ENCODE measurements around the gene TEC. TPM values are rescaled to one million over a fixed set of nuclear protein-coding genes. Genes with fewer than 3 reads are reported as not detected.
"Not testable (repeated sequence)": the region's sequence is repeated elsewhere in the genome, so short reads cannot be mapped to it uniquely, and the experiment has no call there.

TEC gene
- total and polyA plus RNA-seq, 4 experiments from 2014 or later, result 0.87 to 4.2 (median 2.3) TPM

DNA sequence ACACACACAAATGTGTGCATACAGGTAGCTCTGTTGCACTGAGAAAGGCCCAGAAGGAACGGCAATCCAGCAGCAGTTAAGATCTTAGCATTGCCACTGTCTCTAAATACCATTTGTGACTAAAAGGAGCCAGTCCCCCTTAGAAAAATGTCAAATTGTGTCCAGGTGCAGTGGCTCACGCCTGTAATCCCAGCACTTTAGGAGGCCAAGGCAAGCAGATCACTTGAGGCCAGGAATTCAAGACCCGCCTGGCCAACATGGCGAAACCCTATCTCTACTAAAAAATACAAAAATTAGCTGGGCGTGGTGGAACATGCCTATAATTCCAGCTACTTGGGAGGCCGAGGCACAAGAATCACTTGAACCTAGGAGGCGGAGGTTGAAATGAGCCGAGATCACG lies 105.1 kb downstream of the TEC start:
- H3K9me3 Mint-ChIP-seq; H3K4me1 ChIP-seq (ENCODE audit: insufficient read depth, low read length); H3K27me3 ChIP-seq (ENCODE audit: insufficient read depth, low read length); H3K4me1 Mint-ChIP-seq; H3K9me3 ChIP-seq (ENCODE audit: control insufficient read depth in 1 of 2, low read length in 2 of 2); DNase-seq; intact Hi-C loops (cut with micrococcal nuclease); H3K4me3 Mint-ChIP-seq; H3K27ac ChIP-seq (ENCODE audit: low read depth, low read length); H3K36me3 ChIP-seq (ENCODE audit: insufficient read depth, low read length); H3K27ac Mint-ChIP-seq; CTCF ChIA-PET (ENCODE audit: partially characterized antibody); POLR2A ChIA-PET (ENCODE audit: partially characterized antibody); H3K27me3 Mint-ChIP-seq; H3K4me3 ChIP-seq (ENCODE audit: low read length in 2 of 2): not testable (repeated sequence)
- peaks cover 3 to 16% of the 10 kb centered on the region in 2 donors for H3K36me3 Mint-ChIP-seq

DNA sequence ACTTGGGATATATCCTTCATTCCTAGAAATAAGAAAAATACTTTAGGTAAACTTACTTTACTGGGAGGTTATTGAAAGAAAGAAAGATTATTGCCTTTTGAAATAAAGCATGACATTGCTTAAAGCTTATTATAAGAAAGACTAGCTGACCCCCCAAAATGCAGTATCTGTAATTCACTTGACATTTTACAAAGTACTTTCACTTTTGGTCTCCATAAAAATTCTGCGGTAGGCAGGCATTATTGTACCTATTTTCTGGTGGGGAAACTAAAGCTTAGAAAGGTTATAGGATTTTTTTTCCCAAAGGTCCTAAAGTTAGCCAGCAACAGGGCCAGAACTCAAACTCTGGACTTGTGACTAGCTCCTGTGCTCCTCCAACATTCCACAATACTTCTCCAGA lies 105.9 kb downstream of the TEC start:
- Mint-ChIP-seq H3K27me3 (no peaks in the 10 kb centered on the region), H3K9me3 (no peaks in the 10 kb centered on the region), H3K36me3 (peaks cover 3 to 18% of the 10 kb centered on the region in 2 donors), H3K4me3 (no peak overlapping the region), H3K4me1 (no peaks in the 10 kb centered on the region), H3K27ac (no peak overlapping the region)
- DNase-seq, result no peak
- Histone ChIP-seq H3K9me3 (ENCODE audit: control insufficient read depth in 1 of 2, low read length in 2 of 2) (no peaks in the 10 kb centered on the region), H3K27ac (ENCODE audit: low read depth, low read length) (no peak overlapping the region), H3K36me3 (ENCODE audit: insufficient read depth, low read length) (no peaks in the 10 kb centered on the region), H3K4me3 (ENCODE audit: low read length in 2 of 2) (no peak overlapping the region), H3K27me3 (ENCODE audit: insufficient read depth, low read length) (no peaks in the 10 kb centered on the region), H3K4me1 (ENCODE audit: insufficient read depth, low read length) (no peaks in the 10 kb centered on the region)
- intact Hi-C loops (cut with micrococcal nuclease), result no loop called here
- POLR2A ChIA-PET (ENCODE audit: partially characterized antibody), result no interaction called here
- CTCF ChIA-PET (ENCODE audit: partially characterized antibody), result no interaction called here

DNA sequence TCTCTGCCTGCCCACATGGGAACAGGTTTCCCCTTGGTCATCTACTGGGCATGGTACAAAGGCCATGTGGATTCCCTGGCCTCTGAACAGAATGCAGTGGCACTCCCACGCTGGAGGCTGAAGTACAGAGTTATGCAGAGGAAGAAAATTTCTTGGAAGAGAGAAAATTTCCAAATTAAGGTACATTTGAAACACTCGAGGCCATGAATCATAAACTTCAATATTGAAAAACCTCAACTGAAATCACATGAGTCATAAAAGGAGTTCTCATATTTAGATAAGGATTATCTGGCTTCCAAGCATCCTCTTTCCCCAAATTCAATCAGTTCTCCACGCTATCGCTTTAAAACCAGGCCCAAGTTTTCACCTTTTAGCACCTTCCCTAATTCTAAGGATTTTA lies 107.5 kb downstream of the TEC start:
- H3K36me3 Mint-ChIP-seq, result peaks cover 5 to 31% of the 10 kb centered on the region in 2 donors
- Histone ChIP-seq H3K9me3 (ENCODE audit: control insufficient read depth in 1 of 2, low read length in 2 of 2) (no peaks in the 10 kb centered on the region), H3K27me3 (ENCODE audit: insufficient read depth, low read length) (no peaks in the 10 kb centered on the region), H3K27ac (ENCODE audit: low read depth, low read length) (no peak overlapping the region), H3K4me1 (ENCODE audit: insufficient read depth, low read length) (no peaks in the 10 kb centered on the region), H3K36me3 (ENCODE audit: insufficient read depth, low read length) (no peaks in the 10 kb centered on the region), H3K4me3 (ENCODE audit: low read length in 2 of 2) (no peak overlapping the region)
- H3K4me3 Mint-ChIP-seq, result no peak overlapping the region
- CTCF ChIA-PET (ENCODE audit: partially characterized antibody), result no interaction called here
- no peaks in the 10 kb centered on the region for H3K27me3 Mint-ChIP-seq
- DNase-seq, result no peak
- H3K4me1 Mint-ChIP-seq, result no peaks in the 10 kb centered on the region
- POLR2A ChIA-PET (ENCODE audit: partially characterized antibody), result no interaction called here
- H3K9me3 Mint-ChIP-seq, result peaks cover 0 to 7% (median 3%) of the 10 kb centered on the region in 8 donors
- intact Hi-C loops (cut with micrococcal nuclease), result no loop called here
- H3K27ac Mint-ChIP-seq, result no peak overlapping the region

DNA sequence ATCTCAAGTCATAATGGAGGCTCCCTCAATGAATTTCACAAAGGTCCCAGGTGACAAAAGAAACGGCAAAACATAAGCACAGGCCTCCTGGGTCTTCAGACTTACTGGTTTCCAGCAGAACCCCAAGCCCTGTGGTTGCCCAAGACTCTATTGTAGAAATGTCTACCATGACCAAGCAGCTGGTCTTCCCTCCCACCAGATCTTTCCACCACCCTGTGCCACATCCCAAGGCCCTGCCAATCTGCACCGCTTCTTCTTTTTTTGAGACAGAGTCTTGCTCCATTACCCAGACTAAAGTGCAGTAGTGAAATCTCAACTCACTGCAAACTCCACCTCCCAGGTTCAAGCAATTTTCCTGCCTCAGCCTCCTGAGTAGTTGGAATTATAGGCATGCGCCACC lies 112.4 kb downstream of the TEC start:
- POLR2A ChIA-PET (ENCODE audit: partially characterized antibody), result no interaction called here
- no peaks in the 10 kb centered on the region for H3K27me3 ChIP-seq (ENCODE audit: insufficient read depth, low read length)
- peaks cover 32 to 59% of the 10 kb centered on the region in 2 donors for H3K36me3 Mint-ChIP-seq
- H3K4me3 Mint-ChIP-seq, result no peak overlapping the region
- no peak overlapping the region for H3K27ac Mint-ChIP-seq
- CTCF ChIA-PET (ENCODE audit: partially characterized antibody), result interaction anchor here (1.2 kb wide), 1 partner anchor 16 kb away, joined by 4 read pairs; no protein-coding TSS in a partner anchor
- H3K36me3 ChIP-seq (ENCODE audit: insufficient read depth, low read length), result no peaks in the 10 kb centered on the region
- H3K4me1 ChIP-seq (ENCODE audit: insufficient read depth, low read length), result no peaks in the 10 kb centered on the region
- no peak overlapping the region for H3K27ac ChIP-seq (ENCODE audit: low read depth, low read length)
- peaks cover 0 to 13% of the 10 kb centered on the region in 2 donors for H3K9me3 ChIP-seq (ENCODE audit: control insufficient read depth in 1 of 2, low read length in 2 of 2)
- H3K9me3 Mint-ChIP-seq, result peaks cover 0 to 47% (median 38%) of the 10 kb centered on the region in 8 donors
- intact Hi-C loops (cut with micrococcal nuclease), result no loop called here
- no peak overlapping the region for H3K4me3 ChIP-seq (ENCODE audit: low read length in 2 of 2)
- H3K4me1 Mint-ChIP-seq, result no peaks in the 10 kb centered on the region
- DNase-seq, result no peak
- H3K27me3 Mint-ChIP-seq, result no peaks in the 10 kb centered on the region

DNA sequence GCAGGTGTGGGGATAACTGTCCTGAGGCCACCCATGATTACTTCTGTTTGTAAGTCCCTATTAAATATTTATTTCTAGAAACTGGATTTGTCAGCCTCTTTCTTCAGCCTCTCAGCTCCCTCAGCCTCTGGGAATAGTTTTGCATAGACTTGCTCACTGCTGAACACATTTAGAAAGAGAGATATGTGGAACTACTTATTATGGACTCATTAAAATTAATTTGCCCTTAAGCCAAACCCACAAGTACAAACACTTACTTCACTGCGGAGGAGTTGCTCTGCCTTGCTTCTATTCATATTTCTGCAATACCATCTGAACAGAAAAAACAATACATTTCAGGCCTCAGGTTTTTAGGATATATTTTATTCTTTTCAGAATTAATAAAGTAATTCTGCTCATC lies 113.2 kb downstream of the TEC start:
- no peak overlapping the region for H3K4me3 Mint-ChIP-seq
- no peaks in the 10 kb centered on the region for H3K4me1 Mint-ChIP-seq
- intact Hi-C loops (cut with micrococcal nuclease), result no loop called here
- peaks cover 0 to 47% (median 38%) of the 10 kb centered on the region in 8 donors for H3K9me3 Mint-ChIP-seq
- ChIA-PET CTCF (ENCODE audit: partially characterized antibody) (interaction anchor here (1.2 kb wide), 1 partner anchor 16 kb away, joined by 4 read pairs; no protein-coding TSS in a partner anchor), POLR2A (ENCODE audit: partially characterized antibody) (no interaction called here)
- H3K36me3 Mint-ChIP-seq, result peaks cover 32 to 59% of the 10 kb centered on the region in 2 donors
- H3K4me1 ChIP-seq (ENCODE audit: insufficient read depth, low read length), result no peaks in the 10 kb centered on the region
- no peaks in the 10 kb centered on the region for H3K36me3 ChIP-seq (ENCODE audit: insufficient read depth, low read length)
- no peaks in the 10 kb centered on the region for H3K27me3 ChIP-seq (ENCODE audit: insufficient read depth, low read length)
- no peak for DNase-seq
- H3K9me3 ChIP-seq (ENCODE audit: control insufficient read depth in 1 of 2, low read length in 2 of 2), result peaks cover 0 to 13% of the 10 kb centered on the region in 2 donors
- H3K27me3 Mint-ChIP-seq, result no peaks in the 10 kb centered on the region
- no peak overlapping the region for H3K27ac ChIP-seq (ENCODE audit: low read depth, low read length)
- no peak overlapping the region for H3K27ac Mint-ChIP-seq
- H3K4me3 ChIP-seq (ENCODE audit: low read length in 2 of 2), result no peak overlapping the region

DNA sequence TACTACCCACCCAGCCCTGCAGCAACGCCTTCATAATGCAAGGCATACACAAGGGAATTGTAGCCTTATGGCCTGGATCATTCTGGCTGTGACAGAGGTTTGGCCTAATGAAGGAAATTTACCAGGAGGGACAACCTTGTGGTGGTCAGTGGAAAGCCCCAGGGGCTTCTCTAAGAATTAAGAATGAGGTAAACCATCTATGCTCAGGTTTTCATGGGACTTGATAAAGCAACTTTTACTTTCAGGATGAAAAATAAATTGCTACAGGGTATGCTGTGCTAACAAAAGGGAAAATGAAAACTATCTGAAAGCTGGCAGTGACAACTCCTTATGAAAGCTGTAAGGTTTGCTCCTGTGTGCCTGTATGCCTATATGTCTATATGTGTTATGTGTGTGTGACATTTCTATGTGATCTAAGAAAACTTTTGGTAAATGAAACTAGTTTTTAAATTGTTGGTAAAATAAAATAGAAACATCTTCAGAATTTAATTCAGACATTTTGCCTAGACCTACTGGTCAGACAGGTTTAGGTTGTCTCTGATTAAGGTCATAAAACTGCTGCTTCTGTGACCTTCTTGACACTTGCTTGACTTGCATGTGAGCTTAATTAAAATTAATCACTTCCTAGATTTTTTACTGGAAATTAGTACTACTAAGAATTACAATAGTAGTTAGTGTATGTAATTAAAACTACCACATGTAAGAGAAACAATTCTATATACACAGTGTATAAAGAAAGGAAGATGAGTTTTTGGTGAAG lies 115.7 kb downstream of the TEC start:
- peaks cover 32 to 51% of the 10 kb centered on the region in 2 donors for H3K36me3 Mint-ChIP-seq
- intact Hi-C loops (cut with micrococcal nuclease), result no loop called here
- H3K36me3 ChIP-seq (ENCODE audit: insufficient read depth, low read length), result no peaks in the 10 kb centered on the region

DNA sequence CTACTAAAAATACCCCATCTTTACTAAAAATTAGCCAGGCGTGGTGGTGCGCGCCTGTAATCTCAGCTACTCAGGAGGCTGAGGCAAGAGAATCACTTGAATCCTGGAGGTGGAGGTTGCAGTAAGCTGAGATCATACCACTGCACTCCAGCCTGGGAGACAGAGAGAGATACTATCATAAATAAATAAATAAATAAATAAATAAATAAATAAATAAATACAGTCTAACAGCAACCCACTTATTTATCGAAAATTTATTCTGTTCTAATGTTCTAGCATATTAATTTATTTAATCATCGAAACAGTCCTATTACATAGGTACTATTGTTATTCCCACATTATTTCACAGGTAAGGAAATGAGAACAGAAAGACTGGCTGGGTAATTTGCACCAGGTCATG lies 117.4 kb downstream of the TEC start:
- Histone ChIP-seq H3K4me1 (ENCODE audit: insufficient read depth, low read length) (no peaks in the 10 kb centered on the region), H3K36me3 (ENCODE audit: insufficient read depth, low read length) (no peaks in the 10 kb centered on the region), H3K27ac (ENCODE audit: low read depth, low read length) (no peak overlapping the region), H3K4me3 (ENCODE audit: low read length in 2 of 2) (no peak overlapping the region), H3K9me3 (ENCODE audit: control insufficient read depth in 1 of 2, low read length in 2 of 2) (peaks cover 0 to 13% of the 10 kb centered on the region in 2 donors), H3K27me3 (ENCODE audit: insufficient read depth, low read length) (no peaks in the 10 kb centered on the region)
- no peaks in the 10 kb centered on the region for H3K27me3 Mint-ChIP-seq
- H3K9me3 Mint-ChIP-seq, result peaks cover 0 to 44% (median 35%) of the 10 kb centered on the region in 8 donors
- no peak overlapping the region for H3K27ac Mint-ChIP-seq
- no peak for DNase-seq
- H3K36me3 Mint-ChIP-seq, result peaks cover 27 to 39% of the 10 kb centered on the region in 2 donors
- no peak overlapping the region for H3K4me3 Mint-ChIP-seq
- H3K4me1 Mint-ChIP-seq, result no peaks in the 10 kb centered on the region
- ChIA-PET CTCF (ENCODE audit: partially characterized antibody) (interaction anchor here (1.7 kb wide), 1 partner anchor 25 kb away, joined by 4 read pairs; no protein-coding TSS in a partner anchor), POLR2A (ENCODE audit: partially characterized antibody) (no interaction called here)
- intact Hi-C loops (cut with micrococcal nuclease), result no loop called here

More for the DNA sequence above, 115.7 kb downstream of the TEC start:
- ChIA-PET POLR2A (ENCODE audit: partially characterized antibody) (no interaction called here), CTCF (ENCODE audit: partially characterized antibody) (interaction anchor here (1.7 kb wide), 1 partner anchor 26 kb away, joined by 4 read pairs; no protein-coding TSS in a partner anchor)
- H3K4me3 ChIP-seq (ENCODE audit: low read length in 2 of 2), result no peak overlapping the region
- DNase-seq, result no peak
- Mint-ChIP-seq H3K4me1 (no peaks in the 10 kb centered on the region), H3K4me3 (no peak overlapping the region), H3K9me3 (peaks cover 0 to 47% (median 38%) of the 10 kb centered on the region in 8 donors), H3K27me3 (no peaks in the 10 kb centered on the region), H3K27ac (no peak overlapping the region)
- H3K4me1 ChIP-seq (ENCODE audit: insufficient read depth, low read length), result no peaks in the 10 kb centered on the region
- H3K27ac ChIP-seq (ENCODE audit: low read depth, low read length), result no peak overlapping the region
- H3K27me3 ChIP-seq (ENCODE audit: insufficient read depth, low read length), result no peaks in the 10 kb centered on the region
- peaks cover 0 to 13% of the 10 kb centered on the region in 2 donors for H3K9me3 ChIP-seq (ENCODE audit: control insufficient read depth in 1 of 2, low read length in 2 of 2)

All from CD4-positive, alpha-beta memory T cell (primary cell).